Measurements from ENCODE around the gene ZHX3.

ZHX3 gene

DNA sequence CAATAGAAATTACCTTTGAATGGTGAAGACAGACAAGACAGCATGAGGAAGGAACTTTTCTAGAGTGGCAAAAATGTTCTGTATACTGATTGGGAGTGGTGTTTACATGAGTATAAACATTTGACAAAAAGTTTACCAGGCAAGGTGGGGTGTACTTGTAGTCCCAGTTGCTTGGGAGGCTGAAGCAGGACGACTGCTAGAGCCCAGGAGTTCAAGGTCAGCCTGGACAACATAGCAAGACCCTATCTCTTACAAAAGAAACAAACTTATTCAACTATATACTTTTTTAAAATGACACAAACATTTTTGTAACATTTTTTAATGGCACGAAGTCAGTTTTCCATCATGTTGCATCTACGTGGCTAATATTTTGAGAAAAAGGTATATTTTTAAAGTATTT lies 40.5 kb downstream of the ZHX3 start:
- TF ChIP-seq, protein P1, sequence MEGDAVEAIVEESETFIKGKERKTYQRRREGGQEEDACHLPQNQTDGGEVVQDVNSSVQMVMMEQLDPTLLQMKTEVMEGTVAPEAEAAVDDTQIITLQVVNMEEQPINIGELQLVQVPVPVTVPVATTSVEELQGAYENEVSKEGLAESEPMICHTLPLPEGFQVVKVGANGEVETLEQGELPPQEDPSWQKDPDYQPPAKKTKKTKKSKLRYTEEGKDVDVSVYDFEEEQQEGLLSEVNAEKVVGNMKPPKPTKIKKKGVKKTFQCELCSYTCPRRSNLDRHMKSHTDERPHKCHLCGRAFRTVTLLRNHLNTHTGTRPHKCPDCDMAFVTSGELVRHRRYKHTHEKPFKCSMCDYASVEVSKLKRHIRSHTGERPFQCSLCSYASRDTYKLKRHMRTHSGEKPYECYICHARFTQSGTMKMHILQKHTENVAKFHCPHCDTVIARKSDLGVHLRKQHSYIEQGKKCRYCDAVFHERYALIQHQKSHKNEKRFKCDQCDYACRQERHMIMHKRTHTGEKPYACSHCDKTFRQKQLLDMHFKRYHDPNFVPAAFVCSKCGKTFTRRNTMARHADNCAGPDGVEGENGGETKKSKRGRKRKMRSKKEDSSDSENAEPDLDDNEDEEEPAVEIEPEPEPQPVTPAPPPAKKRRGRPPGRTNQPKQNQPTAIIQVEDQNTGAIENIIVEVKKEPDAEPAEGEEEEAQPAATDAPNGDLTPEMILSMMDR (conservative IDR thresholded peaks at IDR 0.05; ENCODE audit: low read length) = no peak
- DNase-seq (ENCODE audit: low read depth) = no peak
- no peak overlapping the region for H3K4me3 ChIP-seq (ENCODE audit: low read length)

DNA sequence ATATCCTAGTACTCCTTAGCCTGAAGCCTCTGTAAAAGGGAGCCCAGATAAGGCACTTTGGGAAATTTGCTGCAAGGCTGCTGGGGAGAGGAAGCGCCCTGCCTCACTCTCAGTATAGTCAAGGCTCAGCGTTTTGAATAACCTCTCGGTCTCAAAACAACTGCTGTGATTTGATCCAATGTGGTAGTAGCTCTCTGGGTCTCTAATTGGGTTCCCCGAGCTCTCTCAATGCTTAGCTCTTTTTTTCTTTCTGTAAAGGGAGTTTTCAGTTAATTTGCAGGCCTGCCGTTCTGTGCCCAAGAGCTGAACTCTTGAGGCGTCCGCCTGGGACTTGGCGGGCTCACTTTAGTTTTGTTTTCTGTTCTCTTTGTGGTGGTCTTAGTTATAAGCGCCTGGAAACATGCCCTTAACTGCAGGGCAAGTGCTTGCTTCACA lies 41.2 kb downstream of the ZHX3 start:
- H3K4me3 ChIP-seq (ENCODE audit: low read length) = peak overlapping the region; percentile 5; the same call in 1 of the 2 replicates
- TF ChIP-seq, protein P1 (conservative IDR thresholded peaks at IDR 0.05; ENCODE audit: low read length) = no peak
- DNase-seq (ENCODE audit: low read depth) = no peak

DNA sequence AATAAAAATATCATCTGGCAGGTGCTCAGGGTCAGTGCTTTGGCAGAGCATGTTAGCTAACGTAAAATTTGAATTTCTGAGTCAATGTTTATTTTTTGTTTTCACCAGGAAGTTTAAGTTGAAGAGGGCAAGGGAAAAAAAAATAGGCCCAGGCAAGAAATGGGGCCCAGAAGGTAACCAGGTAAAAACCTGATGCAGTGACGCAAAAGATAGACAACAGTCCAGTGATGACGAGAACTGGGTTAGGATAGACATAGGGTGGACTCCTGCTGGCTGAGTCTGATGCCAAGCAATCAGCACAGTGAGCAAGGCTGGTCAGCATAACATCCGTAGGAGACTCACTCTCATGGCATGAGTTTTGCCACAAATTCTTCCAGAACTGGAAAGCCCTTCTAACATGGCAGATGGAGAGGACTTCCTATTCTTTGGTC lies 42.2 kb downstream of the ZHX3 start:
- H3K4me3 ChIP-seq (ENCODE audit: low read length) = no peak overlapping the region
- TF ChIP-seq, protein P1 (conservative IDR thresholded peaks at IDR 0.05; ENCODE audit: low read length) = no peak
- DNase-seq (ENCODE audit: low read depth) = peak; percentile 74

DNA sequence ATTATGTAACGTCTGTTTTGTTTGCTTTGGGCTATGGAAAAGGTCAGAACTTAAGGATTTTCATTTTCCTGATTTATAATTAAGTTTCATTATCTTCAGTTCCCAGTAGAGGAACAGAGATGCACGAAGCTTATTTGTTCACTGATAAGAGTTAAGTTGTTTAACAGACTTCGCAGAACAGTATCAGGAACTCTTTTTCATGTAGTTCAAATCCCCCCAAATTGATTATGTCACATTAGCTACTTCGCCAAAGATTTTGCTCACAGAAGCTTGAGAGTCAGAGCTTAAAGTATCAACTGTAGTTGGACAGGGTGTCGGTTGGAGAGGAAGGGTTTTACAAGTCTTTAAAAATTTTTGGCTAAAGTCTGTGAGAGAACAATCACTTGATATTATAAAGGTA lies 43.4 kb downstream of the ZHX3 start:
- DNase-seq (ENCODE audit: low read depth) = no peak

DNA sequence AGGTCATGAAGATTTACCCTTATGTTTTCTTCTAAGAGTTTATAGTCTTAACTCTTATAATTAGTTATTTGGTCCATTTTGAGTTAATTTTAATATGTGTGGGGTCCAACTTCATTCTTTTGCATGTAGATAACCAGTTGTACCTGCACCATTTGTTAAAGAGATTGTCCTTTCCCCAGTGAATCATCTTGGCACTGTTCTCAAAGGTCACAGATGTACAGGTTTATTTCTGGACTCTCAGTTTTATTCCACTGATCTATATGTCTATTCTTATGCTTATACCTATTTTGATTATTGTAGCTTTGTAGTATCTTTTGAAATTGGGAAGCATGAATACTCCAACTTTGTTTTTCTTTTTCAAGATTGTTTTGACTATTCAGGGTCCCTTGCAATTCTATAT lies 44.1 kb downstream of the ZHX3 start:
- DNase-seq (ENCODE audit: low read depth) = no peak
- TF ChIP-seq, protein P1 (conservative IDR thresholded peaks at IDR 0.05; ENCODE audit: low read length) = no peak

More for the DNA sequence above, 43.4 kb downstream of the ZHX3 start:
- TF ChIP-seq, protein P1 (conservative IDR thresholded peaks at IDR 0.05; ENCODE audit: low read length) = no peak
- H3K4me3 ChIP-seq (ENCODE audit: low read length) = no peak overlapping the region

DNA sequence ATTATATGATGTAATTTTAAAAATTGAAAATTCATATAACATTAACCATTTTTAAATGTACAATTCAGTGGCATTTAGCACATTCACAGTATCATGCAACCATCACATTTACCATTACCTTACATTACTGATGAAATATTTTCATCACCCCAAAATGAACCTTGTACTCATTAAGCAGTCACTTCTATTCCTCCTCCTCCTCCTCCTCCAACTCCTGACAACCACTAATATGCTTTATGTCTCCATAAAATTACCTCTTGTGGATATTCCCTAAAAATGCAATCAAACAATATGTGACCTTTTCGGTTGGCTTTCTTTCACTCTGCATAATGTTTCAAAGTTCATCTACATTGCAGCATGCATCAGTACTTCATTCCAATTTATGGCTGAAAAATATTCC lies 45.2 kb downstream of the ZHX3 start:
- H3K4me3 ChIP-seq (ENCODE audit: low read length) = no peak overlapping the region
- DNase-seq (ENCODE audit: low read depth) = no peak
- TF ChIP-seq, protein P1 (conservative IDR thresholded peaks at IDR 0.05; ENCODE audit: low read length) = no peak

More for the DNA sequence above, 44.1 kb downstream of the ZHX3 start:
- H3K4me3 ChIP-seq (ENCODE audit: low read length) = no peak overlapping the region

DNA sequence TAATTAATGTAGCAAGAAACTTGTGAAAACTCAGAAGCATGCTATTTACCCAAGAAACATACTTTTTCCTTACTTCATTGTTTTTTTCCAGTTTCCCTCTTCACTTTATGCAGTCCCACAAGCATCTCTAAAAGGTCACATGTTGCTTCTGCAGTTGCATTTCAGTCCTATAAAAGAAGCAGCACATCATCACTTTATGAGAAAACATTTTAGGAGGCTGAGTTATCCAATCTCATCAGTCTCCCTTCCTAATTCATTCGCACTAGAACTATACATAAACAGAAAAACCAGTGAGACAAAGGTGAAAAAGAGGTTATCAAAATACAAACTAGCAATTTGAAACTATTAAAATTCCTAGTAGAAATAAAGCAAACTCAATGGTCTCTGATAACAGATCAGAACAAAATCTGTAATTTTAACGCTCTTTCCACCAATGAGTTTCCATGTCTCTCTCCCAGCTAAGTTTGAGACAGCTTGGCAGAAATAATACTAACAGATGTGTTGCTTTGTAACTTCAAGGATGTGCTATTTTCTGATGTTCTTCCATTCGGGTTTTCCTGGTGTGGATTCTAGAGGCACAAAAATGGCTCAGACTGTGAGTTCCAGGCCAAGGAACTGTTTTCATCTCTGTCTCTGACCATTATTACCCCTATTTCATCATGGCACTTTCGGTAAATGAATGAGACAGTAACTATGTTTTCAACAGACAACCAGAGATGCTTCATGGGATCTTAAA lies 48.4 kb downstream of the ZHX3 start:
- DNase-seq (ENCODE audit: low read depth) = peak; percentile 43
- TF ChIP-seq, protein P1 (conservative IDR thresholded peaks at IDR 0.05; ENCODE audit: low read length) = no peak
- H3K4me3 ChIP-seq (ENCODE audit: low read length) = no peak overlapping the region

Measured in AG10803 (cell line).